Stomach (tissue), 4 donors: ENCODE data around the gene EPHX1.

ENCODE experiments used
- CTCF ChIP-seq, 7 experiments: fragments of 450-650 bp in 4 of 7; fragments of 200-600 bp in 3 of 7; sonication (generic) in 3 of 7; IDR thresholded peaks; one replicate each; pipeline ENCODE4 v1.5.1; 2016 to 2019; ENCODE audit warnings: antibody characterized with exemption in 7 of 7, control low read depth in 2 of 7, mild to moderate bottlenecking in 1 of 7
- POLR2A ChIP-seq, 4 donors: fragments of 450-650 bp; IDR thresholded peaks; one replicate each; pipeline ENCODE4 v1.6.1; 2016; ENCODE audit warnings: antibody characterized with exemption in 4 of 4, control low read depth in 2 of 4, mild to moderate bottlenecking in 1 of 4, moderate library complexity in 1 of 4

DNA sequence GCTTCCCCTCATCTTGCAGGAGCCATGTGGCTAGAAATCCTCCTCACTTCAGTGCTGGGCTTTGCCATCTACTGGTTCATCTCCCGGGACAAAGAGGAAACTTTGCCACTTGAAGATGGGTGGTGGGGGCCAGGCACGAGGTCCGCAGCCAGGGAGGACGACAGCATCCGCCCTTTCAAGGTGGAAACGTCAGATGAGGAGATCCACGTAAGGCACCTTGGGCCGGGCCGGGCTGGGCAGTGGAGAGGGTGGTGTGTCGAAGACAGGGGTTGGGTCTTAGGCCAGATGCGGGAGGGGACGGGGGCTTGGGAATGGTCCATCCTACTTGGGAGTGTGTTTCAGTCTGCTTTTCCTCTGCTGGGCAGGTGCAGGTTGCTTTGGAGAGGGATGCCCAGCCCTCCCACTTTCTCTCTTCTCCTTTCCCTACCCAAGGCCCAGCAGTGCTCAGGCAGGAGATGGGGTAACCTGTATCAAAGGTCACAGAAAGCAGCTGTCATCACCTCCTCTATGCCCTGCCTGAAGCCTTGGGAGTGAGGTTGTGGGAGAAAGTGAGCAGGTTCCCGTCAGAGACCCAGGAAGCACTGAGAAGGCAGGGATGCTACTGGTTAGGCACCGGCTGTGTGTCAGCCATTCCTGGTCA, 18.9 kb downstream of the EPHX1 start:
- no peak for TF ChIP-seq POLR2A (IDR thresholded peaks at IDR 0.05)
- no peak for TF ChIP-seq CTCF (IDR thresholded peaks at IDR 0.05)
